ENCODE measurements around the gene RAF1. TPM values are rescaled to one million over a fixed set of nuclear protein-coding genes. Genes with fewer than 3 reads are reported as not detected.

The RAF1 gene
- total RNA-seq, 1 donor from 2014 or later = 115 TPM

DNA sequence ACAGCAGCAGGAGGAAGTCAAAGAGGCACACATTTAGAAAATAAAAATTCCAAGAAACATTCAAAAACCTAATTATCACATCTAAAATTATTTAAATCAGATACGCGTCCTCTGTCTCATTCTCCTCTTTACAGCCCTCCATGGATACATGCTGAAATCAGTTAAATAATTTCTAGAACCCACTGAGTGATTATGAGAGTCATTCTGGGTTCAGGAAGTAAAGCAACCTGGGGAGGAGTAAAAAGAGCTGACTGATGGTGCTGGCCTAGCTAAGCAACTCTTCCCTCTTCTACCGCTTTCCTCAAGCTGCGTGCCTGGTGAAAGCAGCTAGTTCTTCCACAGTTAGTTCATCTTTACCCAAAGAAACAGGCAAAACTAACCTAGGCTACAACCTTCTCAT is 48.7 kb downstream of the RAF1 start:
- peaks cover 99% of the 10 kb centered on the region for H3K79me2 ChIP-seq (ENCODE audit: low read depth)
- H3F3A ChIP-seq (ENCODE audit: low read depth) = no peaks in the 10 kb centered on the region
- DNase-seq (ENCODE audit: low spot score) = no peak
- H3K27ac Mint-ChIP-seq = no peak overlapping the region
- H3K27me3 ChIP-seq = no peaks in the 10 kb centered on the region
- no peak overlapping the region for H3K4me2 ChIP-seq
- no peak overlapping the region for H3K4me3 Mint-ChIP-seq
- H3K4me1 ChIP-seq = no peaks in the 10 kb centered on the region
- no peaks in the 10 kb centered on the region for H3K27me3 Mint-ChIP-seq (ENCODE audit: insufficient read depth, low read depth)
- H3K4me3 ChIP-seq = no peak overlapping the region
- H3K36me3 Mint-ChIP-seq = peaks cover 15% of the 10 kb centered on the region
- no peak overlapping the region for H3K9ac ChIP-seq
- H3K9me3 ChIP-seq (ENCODE audit: low read depth) = no peaks in the 10 kb centered on the region
- H3K9me3 Mint-ChIP-seq = no peaks in the 10 kb centered on the region
- H4K20me1 ChIP-seq (ENCODE audit: low read depth) = peaks cover 75% of the 10 kb centered on the region
- no peaks in the 10 kb centered on the region for H3K4me1 Mint-ChIP-seq
- TF ChIP-seq EZH2 (IDR thresholded peaks at IDR 0.05) (no peak), EZH2phosphoT487 (IDR thresholded peaks at IDR 0.05) (no peak)
- TF ChIP-seq, protein P1, sequence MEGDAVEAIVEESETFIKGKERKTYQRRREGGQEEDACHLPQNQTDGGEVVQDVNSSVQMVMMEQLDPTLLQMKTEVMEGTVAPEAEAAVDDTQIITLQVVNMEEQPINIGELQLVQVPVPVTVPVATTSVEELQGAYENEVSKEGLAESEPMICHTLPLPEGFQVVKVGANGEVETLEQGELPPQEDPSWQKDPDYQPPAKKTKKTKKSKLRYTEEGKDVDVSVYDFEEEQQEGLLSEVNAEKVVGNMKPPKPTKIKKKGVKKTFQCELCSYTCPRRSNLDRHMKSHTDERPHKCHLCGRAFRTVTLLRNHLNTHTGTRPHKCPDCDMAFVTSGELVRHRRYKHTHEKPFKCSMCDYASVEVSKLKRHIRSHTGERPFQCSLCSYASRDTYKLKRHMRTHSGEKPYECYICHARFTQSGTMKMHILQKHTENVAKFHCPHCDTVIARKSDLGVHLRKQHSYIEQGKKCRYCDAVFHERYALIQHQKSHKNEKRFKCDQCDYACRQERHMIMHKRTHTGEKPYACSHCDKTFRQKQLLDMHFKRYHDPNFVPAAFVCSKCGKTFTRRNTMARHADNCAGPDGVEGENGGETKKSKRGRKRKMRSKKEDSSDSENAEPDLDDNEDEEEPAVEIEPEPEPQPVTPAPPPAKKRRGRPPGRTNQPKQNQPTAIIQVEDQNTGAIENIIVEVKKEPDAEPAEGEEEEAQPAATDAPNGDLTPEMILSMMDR (IDR thresholded peaks at IDR 0.05) = no peak
- H2AFZ ChIP-seq (replicated peaks) = no peak overlapping the region
- H3K27ac ChIP-seq = no peak overlapping the region
- peaks cover 5% of the 10 kb centered on the region for H3K36me3 ChIP-seq

DNA sequence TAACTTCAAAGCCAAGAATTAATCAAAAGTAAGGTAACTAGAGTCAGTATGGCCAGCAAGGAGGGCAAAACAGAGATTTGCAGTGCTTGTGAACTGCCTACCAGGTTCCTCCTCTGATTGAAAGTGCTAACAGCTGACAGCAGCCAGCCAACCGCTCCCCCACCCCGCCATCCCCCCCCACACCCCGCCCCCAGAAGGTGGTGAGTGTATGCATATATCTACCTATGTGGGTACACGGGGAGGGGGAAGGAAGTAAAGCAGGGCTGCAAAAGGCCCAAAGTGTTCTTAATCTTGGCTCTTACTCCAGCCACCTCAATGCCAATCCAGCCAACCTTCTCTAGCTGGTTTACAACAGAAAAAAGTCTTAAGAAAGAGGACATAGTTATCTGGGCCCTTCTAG is 50.7 kb downstream of the RAF1 start:
- H3K4me1 Mint-ChIP-seq = no peaks in the 10 kb centered on the region
- peaks cover 18% of the 10 kb centered on the region for H3K36me3 ChIP-seq
- peaks cover 84% of the 10 kb centered on the region for H3K79me2 ChIP-seq (ENCODE audit: low read depth)
- no peak overlapping the region for H3K4me3 ChIP-seq
- H3K27ac Mint-ChIP-seq = no peak overlapping the region
- H3K36me3 Mint-ChIP-seq = peaks cover 20% of the 10 kb centered on the region
- no peaks in the 10 kb centered on the region for H3K4me1 ChIP-seq
- no peak for TF ChIP-seq EZH2 (IDR thresholded peaks at IDR 0.05)
- TF ChIP-seq, protein P1 (IDR thresholded peaks at IDR 0.05) = no peak
- no peak for TF ChIP-seq EZH2phosphoT487 (IDR thresholded peaks at IDR 0.05)
- no peaks in the 10 kb centered on the region for H3K9me3 ChIP-seq (ENCODE audit: low read depth)
- no peak for DNase-seq (ENCODE audit: low spot score)
- H3K27me3 ChIP-seq = no peaks in the 10 kb centered on the region
- no peak overlapping the region for H2AFZ ChIP-seq (replicated peaks)
- no peak overlapping the region for H3K4me3 Mint-ChIP-seq
- H3K9ac ChIP-seq = no peak overlapping the region
- no peaks in the 10 kb centered on the region for H3F3A ChIP-seq (ENCODE audit: low read depth)
- H3K9me3 Mint-ChIP-seq = no peaks in the 10 kb centered on the region
- no peak overlapping the region for H3K4me2 ChIP-seq
- H4K20me1 ChIP-seq (ENCODE audit: low read depth) = peaks cover 60% of the 10 kb centered on the region
- H3K27me3 Mint-ChIP-seq (ENCODE audit: insufficient read depth, low read depth) = no peaks in the 10 kb centered on the region
- no peak overlapping the region for H3K27ac ChIP-seq

DNA sequence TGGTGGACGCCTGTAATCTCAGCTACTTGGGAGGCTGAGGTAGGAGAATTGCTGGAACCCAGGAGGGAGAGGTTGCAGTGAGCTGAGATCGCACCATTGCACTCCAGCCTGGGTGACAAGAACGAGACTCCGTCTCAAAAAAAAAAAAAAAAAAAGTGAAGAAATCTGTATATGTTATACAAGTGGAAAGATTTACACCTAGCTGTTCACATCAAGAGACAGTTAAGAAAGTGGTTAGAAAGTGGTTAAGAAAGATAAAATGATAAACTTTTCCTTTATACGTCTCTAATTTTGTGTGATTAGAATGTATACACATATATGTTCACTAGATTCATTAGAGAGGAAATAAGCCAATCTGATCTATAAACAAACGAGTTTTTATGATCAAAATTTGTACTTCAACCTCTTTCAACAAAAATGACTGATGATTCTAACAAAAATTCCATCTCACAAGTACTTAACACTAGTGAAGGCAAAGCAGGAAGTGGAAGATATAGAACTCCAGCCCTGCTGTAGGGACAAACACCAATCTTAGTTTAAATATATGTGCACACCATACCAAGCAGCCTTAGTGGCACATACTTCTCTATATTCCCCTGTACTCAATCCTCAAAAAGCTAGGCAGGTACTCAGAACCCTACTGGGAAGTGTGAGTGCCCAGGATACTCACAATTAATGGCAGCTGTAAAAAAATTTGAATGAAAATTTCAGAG is 51.2 kb downstream of the RAF1 start:
- Histone ChIP-seq H2AFZ (replicated peaks) (no peak overlapping the region), H3K27ac (no peak overlapping the region), H3K79me2 (ENCODE audit: low read depth) (peaks cover 78% of the 10 kb centered on the region), H3K4me1 (no peaks in the 10 kb centered on the region), H3F3A (ENCODE audit: low read depth) (no peaks in the 10 kb centered on the region), H3K9ac (no peak overlapping the region), H3K4me2 (no peak overlapping the region), H3K4me3 (no peak overlapping the region), H4K20me1 (ENCODE audit: low read depth) (peaks cover 59% of the 10 kb centered on the region), H3K36me3 (peaks cover 18% of the 10 kb centered on the region), H3K27me3 (no peaks in the 10 kb centered on the region), H3K9me3 (ENCODE audit: low read depth) (no peaks in the 10 kb centered on the region)
- Mint-ChIP-seq H3K9me3 (no peaks in the 10 kb centered on the region), H3K4me1 (no peaks in the 10 kb centered on the region), H3K4me3 (no peak overlapping the region), H3K27ac (no peak overlapping the region), H3K36me3 (peaks cover 20% of the 10 kb centered on the region), H3K27me3 (ENCODE audit: insufficient read depth, low read depth) (no peaks in the 10 kb centered on the region)
- DNase-seq (ENCODE audit: low spot score) = no peak
- no peak for TF ChIP-seq EZH2 (IDR thresholded peaks at IDR 0.05)

DNA sequence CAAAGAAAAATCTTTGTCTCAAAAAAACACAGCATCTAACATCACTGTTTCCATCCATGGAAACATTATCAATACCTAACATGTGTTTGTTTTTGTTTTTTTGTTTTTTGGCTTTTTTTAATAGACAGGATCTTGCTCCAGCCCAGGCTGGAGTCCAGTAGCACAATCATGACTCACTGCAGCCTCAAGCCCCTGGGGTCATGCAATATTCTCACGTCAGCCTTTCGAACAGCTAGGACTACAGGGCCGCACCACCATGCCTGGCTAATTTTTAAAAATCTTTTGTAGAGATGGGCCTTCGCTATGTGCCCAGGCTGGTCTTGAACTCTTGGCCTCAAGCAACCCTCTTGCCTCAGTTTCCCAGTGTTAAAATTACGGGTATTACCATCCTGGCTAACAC is 52.8 kb downstream of the RAF1 start:
- Mint-ChIP-seq H3K9me3 (no peaks in the 10 kb centered on the region), H3K4me1 (no peaks in the 10 kb centered on the region), H3K4me3 (no peak overlapping the region), H3K27me3 (ENCODE audit: insufficient read depth, low read depth) (no peaks in the 10 kb centered on the region), H3K27ac (no peak overlapping the region), H3K36me3 (peaks cover 20% of the 10 kb centered on the region)
- Histone ChIP-seq H3K27ac (no peak overlapping the region), H2AFZ (replicated peaks) (no peak overlapping the region), H3K36me3 (peaks cover 20% of the 10 kb centered on the region), H3K4me1 (no peaks in the 10 kb centered on the region), H3K79me2 (ENCODE audit: low read depth) (peaks cover 63% of the 10 kb centered on the region), H4K20me1 (ENCODE audit: low read depth) (peaks cover 48% of the 10 kb centered on the region), H3K9me3 (ENCODE audit: low read depth) (no peaks in the 10 kb centered on the region), H3K27me3 (no peaks in the 10 kb centered on the region), H3K9ac (no peak overlapping the region), H3K4me2 (no peak overlapping the region), H3K4me3 (no peak overlapping the region), H3F3A (ENCODE audit: low read depth) (no peaks in the 10 kb centered on the region)
- TF ChIP-seq EZH2 (IDR thresholded peaks at IDR 0.05) = no peak
- TF ChIP-seq, protein P1 (IDR thresholded peaks at IDR 0.05) = no peak
- TF ChIP-seq EZH2phosphoT487 (IDR thresholded peaks at IDR 0.05) = no peak
- no peak for DNase-seq (ENCODE audit: low spot score)

Data from neural progenitor cell (in vitro differentiated cells).